ENCODE results near the gene CFAP221. TPM values are rescaled to one million over a fixed set of nuclear protein-coding genes. Genes with fewer than 3 reads are reported as not detected.

The CFAP221 gene
- polyA plus RNA-seq, 2 of the 4 experiments (the other 2 are of a cell fraction), result 0.17 to 0.30 TPM

DNA sequence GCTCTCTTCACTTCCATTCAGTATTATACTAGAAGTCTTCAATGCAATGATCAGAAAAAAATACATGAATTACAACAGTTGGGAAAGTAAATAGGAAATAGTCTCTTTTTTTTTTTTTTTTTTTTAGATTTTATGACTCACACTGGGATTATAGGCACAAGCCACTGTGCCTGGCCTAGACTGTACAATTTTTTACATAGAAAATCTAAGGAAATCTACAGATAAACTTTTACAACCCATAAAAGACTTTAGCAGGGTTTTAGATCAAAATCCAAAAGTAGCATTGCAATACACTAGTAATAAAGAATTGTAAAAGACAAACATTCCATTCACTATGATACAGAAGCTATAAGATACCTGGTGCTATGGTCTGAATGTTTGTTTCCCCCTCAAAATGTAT lies 39.0 kb downstream of the CFAP221 start:
- TF ChIP-seq, protein P1, sequence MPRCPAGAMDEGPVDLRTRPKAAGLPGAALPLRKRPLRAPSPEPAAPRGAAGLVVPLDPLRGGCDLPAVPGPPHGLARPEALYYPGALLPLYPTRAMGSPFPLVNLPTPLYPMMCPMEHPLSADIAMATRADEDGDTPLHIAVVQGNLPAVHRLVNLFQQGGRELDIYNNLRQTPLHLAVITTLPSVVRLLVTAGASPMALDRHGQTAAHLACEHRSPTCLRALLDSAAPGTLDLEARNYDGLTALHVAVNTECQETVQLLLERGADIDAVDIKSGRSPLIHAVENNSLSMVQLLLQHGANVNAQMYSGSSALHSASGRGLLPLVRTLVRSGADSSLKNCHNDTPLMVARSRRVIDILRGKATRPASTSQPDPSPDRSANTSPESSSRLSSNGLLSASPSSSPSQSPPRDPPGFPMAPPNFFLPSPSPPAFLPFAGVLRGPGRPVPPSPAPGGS (IDR thresholded peaks at IDR 0.05), result no peak
- TF ChIP-seq JUNB (IDR thresholded peaks at IDR 0.05) (no peak), KDM5A (IDR thresholded peaks at IDR 0.05) (no peak), ZNF302 (CRISPR knock-in tag; IDR thresholded peaks at IDR 0.05) (no peak), MYC (IDR thresholded peaks at IDR 0.05; ENCODE audit: borderline replicate concordance, low read length) (no peak), ZSCAN20 (CRISPR knock-in tag; IDR thresholded peaks at IDR 0.05) (no peak), FOXS1 (CRISPR knock-in tag; IDR thresholded peaks at IDR 0.05) (no peak), RARB (CRISPR knock-in tag; IDR thresholded peaks at IDR 0.05) (no peak), EHMT2 (IDR thresholded peaks at IDR 0.05; ENCODE audit: low read depth) (no peak), NFE2L2 (conservative IDR thresholded peaks at IDR 0.05; ENCODE audit: low read length) (no peak), HOXB13 (CRISPR knock-in tag; IDR thresholded peaks at IDR 0.05; ENCODE audit: low read depth) (no peak), ESRRA (IDR thresholded peaks at IDR 0.05; ENCODE audit: borderline replicate concordance, low read length) (no peak)
- TF ChIP-seq, protein P2, sequence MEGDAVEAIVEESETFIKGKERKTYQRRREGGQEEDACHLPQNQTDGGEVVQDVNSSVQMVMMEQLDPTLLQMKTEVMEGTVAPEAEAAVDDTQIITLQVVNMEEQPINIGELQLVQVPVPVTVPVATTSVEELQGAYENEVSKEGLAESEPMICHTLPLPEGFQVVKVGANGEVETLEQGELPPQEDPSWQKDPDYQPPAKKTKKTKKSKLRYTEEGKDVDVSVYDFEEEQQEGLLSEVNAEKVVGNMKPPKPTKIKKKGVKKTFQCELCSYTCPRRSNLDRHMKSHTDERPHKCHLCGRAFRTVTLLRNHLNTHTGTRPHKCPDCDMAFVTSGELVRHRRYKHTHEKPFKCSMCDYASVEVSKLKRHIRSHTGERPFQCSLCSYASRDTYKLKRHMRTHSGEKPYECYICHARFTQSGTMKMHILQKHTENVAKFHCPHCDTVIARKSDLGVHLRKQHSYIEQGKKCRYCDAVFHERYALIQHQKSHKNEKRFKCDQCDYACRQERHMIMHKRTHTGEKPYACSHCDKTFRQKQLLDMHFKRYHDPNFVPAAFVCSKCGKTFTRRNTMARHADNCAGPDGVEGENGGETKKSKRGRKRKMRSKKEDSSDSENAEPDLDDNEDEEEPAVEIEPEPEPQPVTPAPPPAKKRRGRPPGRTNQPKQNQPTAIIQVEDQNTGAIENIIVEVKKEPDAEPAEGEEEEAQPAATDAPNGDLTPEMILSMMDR (IDR thresholded peaks at IDR 0.05), result no peak
- TF ChIP-seq, protein P3, sequence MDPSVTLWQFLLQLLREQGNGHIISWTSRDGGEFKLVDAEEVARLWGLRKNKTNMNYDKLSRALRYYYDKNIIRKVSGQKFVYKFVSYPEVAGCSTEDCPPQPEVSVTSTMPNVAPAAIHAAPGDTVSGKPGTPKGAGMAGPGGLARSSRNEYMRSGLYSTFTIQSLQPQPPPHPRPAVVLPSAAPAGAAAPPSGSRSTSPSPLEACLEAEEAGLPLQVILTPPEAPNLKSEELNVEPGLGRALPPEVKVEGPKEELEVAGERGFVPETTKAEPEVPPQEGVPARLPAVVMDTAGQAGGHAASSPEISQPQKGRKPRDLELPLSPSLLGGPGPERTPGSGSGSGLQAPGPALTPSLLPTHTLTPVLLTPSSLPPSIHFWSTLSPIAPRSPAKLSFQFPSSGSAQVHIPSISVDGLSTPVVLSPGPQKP (IDR thresholded peaks at IDR 0.05; ENCODE audit: low read depth, low read length), result no peak
- TF ChIP-seq, protein P4, sequence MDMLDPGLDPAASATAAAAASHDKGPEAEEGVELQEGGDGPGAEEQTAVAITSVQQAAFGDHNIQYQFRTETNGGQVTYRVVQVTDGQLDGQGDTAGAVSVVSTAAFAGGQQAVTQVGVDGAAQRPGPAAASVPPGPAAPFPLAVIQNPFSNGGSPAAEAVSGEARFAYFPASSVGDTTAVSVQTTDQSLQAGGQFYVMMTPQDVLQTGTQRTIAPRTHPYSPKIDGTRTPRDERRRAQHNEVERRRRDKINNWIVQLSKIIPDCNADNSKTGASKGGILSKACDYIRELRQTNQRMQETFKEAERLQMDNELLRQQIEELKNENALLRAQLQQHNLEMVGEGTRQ (IDR thresholded peaks at IDR 0.05), result no peak
- CTCF ChIA-PET, result interaction anchor here (1.3 kb wide), 1 partner anchor 107 kb away, joined by 5 read pairs; no protein-coding TSS in a partner anchor
- ATAC-seq, result no peak

DNA sequence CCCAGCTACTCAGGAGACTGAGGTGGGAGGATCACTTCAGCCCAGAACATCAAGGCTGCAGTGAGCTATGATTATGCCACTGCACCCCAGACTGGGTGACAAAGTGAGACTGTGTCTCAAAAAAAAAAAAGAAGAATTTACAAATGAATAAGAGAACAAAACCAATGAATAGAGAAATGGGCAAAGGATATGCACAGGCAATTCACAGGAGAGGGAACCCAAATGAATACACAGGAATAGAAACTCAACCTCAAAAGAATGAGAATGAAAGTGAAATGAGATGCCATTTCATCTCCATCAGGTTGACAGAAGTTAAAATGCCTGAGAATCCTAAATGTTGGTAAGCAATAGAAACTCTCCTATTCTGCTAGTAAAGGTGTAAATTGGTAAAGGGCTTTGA lies 40.2 kb downstream of the CFAP221 start:
- ChIA-PET CTCF (no interaction called here), POLR2A (no interaction called here)
- Histone ChIP-seq H3K9me3 (0 out of 3 replicates have a peak, but pooled peaks cover 7% of the 10 kb centered on the region), H3K4me3 (no peak overlapping the region), H3K4me2 (no peak overlapping the region), H3K4me1 (no peaks in the 10 kb centered on the region), H3K27ac (no peak overlapping the region)
- FAIRE-seq (no peak), ATAC-seq (no peak), DNase-seq (ENCODE audit: low read depth in 1 of 2, low spot score in 1 of 2) (no peak)
- TF ChIP-seq EHMT2 (IDR thresholded peaks at IDR 0.05; ENCODE audit: low read depth) (no peak), NR3C1 (IDR thresholded peaks at IDR 0.05) (no peak), RFX5 (IDR thresholded peaks at IDR 0.05) (no peak), POLR2AphosphoS2 (conservative IDR thresholded peaks at IDR 0.05; ENCODE audit: low read length) (no peak), CBX8 (IDR thresholded peaks at IDR 0.05) (no peak), MAZ (IDR thresholded peaks at IDR 0.05; ENCODE audit: borderline replicate concordance, low read depth, low read length) (no peak), HOXB13 (CRISPR knock-in tag; IDR thresholded peaks at IDR 0.05; ENCODE audit: low read depth) (no peak)
- TF ChIP-seq, protein P5, sequence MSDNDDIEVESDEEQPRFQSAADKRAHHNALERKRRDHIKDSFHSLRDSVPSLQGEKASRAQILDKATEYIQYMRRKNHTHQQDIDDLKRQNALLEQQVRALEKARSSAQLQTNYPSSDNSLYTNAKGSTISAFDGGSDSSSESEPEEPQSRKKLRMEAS (IDR thresholded peaks at IDR 0.05), result no peak

More for the DNA sequence above, 39.0 kb downstream of the CFAP221 start:
- DNase-seq (ENCODE audit: low read depth in 1 of 2, low spot score in 1 of 2) (no peak), FAIRE-seq (no peak)
- no peak overlapping the region for H3K4me2 ChIP-seq
- H3K4me1 ChIP-seq, result no peaks in the 10 kb centered on the region
- 0 out of 3 replicates have a peak, but pooled peaks cover 7% of the 10 kb centered on the region for H3K9me3 ChIP-seq
- H3K27ac ChIP-seq, result no peak overlapping the region
- H3K4me3 ChIP-seq, result no peak overlapping the region
- POLR2A ChIA-PET, result no interaction called here

Measured in A549 (cell line).